Left lung (tissue), 10 donors: ENCODE results near the gene KIRREL3. TPM values are rescaled to one million over a fixed set of nuclear protein-coding genes. Genes with fewer than 3 reads are reported as not detected.

Experiments used
- ATAC-seq: fragments of 200-7000 bp; cut with Tn5 transposase; one replicate; pipeline ENCODE4 v1.9.1; 2020; ENCODE audit warnings: moderate library complexity
- DNase-seq, 4 donors: peaks; one replicate each; pipeline ENCODE4 v3.0.0-alpha.2; 2013 to 2020
- H3K27ac ChIP-seq, 2 donors: fragments of 200-600 bp; sonication (generic) in 1 of 2; one replicate each; pipeline versions ENCODE4 v1.5.0 to v1.8.0; 2020 to 2021
- H3K27me3 ChIP-seq, 2 donors: fragments of 200-600 bp; sonication (generic) in 1 of 2; one replicate each; pipeline versions ENCODE4 v1.5.0 to v1.8.0; 2020 to 2021
- H3K36me3 ChIP-seq, 2 donors: fragments of 200-600 bp; sonication (generic) in 1 of 2; one replicate each; pipeline versions ENCODE4 v1.5.0 to v1.8.0; 2020 to 2021
- H3K4me1 ChIP-seq, 2 donors: fragments of 200-600 bp; one replicate each; pipeline ENCODE4 v1.8.0; 2021
- H3K4me3 ChIP-seq, 2 donors: fragments of 200-600 bp; sonication (generic) in 1 of 2; one replicate each; pipeline versions ENCODE4 v1.5.0 to v1.8.0; 2020 to 2021; ENCODE audit warnings: mild to moderate bottlenecking in 1 of 2
- H3K9me3 ChIP-seq, 2 donors: fragments of 200-600 bp; sonication (generic) in 1 of 2; one replicate each; pipeline versions ENCODE4 v1.5.0 to v1.8.0; 2020 to 2021
- CTCF ChIP-seq, 2 donors: fragments of 200-600 bp; sonication (generic) in 1 of 2; IDR thresholded peaks; one replicate each; pipeline versions ENCODE4 v1.5.0 to v1.8.0; 2021; ENCODE audit warnings: antibody characterized with exemption in 2 of 2
- intact Hi-C, 2 donors: fragments of 100-400 bp; cut with DNase I; formaldehyde crosslinking; loops; one replicate each; pipeline versions ENCODE4 v1.11.2 to v1.14.2; 2022
- polyA plus RNA-seq, 6 donors: library from polyadenylated mRNA; unstranded; fragments of 120-200 nt; gene quantifications; one replicate each; pipeline ENCODE4 v1.2.1, GENCODE V29; 2013; ENCODE audit not compliant: insufficient read length in 6 of 6
- total RNA-seq, 2 donors: library from RNA; stranded (reverse); fragmentation: NEBNext Ultra II Directional; extraction: Animal tissue kit (Norgen Biotek cat#: 25700); gene quantifications; one replicate each; pipeline ENCODE4 v1.2.1, GENCODE V29; 2021
- donor health status: DM: no; HTN: yes; CAD: no.
- donor health status: DM: no; HTN: no; CAD: no.

The KIRREL3 gene
- total and polyA plus RNA-seq, 8 donors: 1.6 to 2.5 (median 2.0) TPM; not detected in 2

- H3K9me3 ChIP-seq: no peaks in the 10 kb centered on the region
- no peak for ATAC-seq
Measured at GRCh38 chr11:126800009-126800408, 200.6 kb downstream of the KIRREL3 start.

DNA sequence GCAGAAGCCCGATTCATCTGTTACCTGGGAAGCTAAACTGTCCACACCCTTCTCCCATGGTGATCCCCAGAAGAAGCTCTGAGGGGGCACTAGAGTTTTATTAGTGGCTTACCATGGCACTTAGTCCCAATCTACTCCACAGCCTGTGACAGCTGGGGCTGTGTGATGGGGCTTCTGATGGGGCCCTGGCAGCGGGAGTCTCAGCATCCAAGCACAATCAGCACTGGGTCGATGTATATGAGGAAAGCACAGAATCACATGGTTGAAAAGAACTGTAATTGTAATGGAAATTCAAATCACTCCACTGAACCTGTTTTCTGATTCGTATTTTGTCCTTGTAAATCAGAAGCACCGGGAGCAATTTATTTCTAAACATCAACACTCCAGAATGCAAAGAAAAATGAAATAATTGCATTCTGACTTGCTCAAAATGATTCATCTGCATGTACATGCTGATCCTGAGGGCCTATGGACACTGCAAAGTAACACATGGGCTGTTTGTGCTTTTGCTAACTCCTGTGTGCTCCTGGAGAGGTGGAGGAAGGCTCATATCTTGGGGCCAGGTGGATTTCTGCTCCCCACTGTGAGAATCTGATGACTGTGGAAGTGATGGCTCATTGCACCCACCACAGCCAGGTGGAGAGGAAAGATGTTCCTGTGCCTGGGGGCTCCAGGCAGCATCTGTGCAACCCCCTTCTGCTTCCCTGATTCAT is 203.0 kb downstream of the KIRREL3 start:
- ATAC-seq (no peak), DNase-seq (no peak)
- Histone ChIP-seq H3K9me3 (no peaks in the 10 kb centered on the region), H3K27ac (no peak overlapping the region), H3K36me3 (no peaks in the 10 kb centered on the region), H3K4me1 (no peaks in the 10 kb centered on the region), H3K4me3 (no peak overlapping the region), H3K27me3 (no peaks in the 10 kb centered on the region)
- intact Hi-C loops: no loop called here
- TF ChIP-seq CTCF (IDR thresholded peaks at IDR 0.05): no peak

More at GRCh38 chr11:126800009-126800408, 200.6 kb downstream of the KIRREL3 start:
- Histone ChIP-seq H3K27me3 (no peaks in the 10 kb centered on the region), H3K4me3 (no peak overlapping the region), H3K4me1 (no peaks in the 10 kb centered on the region), H3K27ac (no peak overlapping the region), H3K36me3 (no peaks in the 10 kb centered on the region)
- intact Hi-C loops: no loop called here
- no peak for DNase-seq
- TF ChIP-seq CTCF (IDR thresholded peaks at IDR 0.05): no peak

DNA sequence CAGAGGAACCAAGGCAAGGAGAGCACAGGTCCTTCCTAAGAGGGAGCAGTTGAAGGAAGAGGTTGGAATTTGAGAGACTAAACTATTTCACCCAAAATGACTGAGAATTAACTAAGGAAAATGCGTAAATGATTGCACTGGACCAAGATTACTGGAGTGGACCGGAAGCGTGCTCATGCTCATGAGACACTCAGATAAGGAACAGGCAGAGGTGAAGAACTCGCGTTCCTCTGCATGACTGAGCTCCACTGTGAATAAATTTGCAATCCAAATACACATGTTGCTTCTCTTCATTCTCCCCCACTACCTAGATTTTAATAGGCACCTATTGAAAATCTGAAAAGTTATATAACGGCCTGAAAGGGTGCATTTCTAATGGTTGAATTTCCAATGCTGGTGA is 207.0 kb downstream of the KIRREL3 start:
- Histone ChIP-seq H3K27me3 (no peaks in the 10 kb centered on the region), H3K36me3 (no peaks in the 10 kb centered on the region), H3K9me3 (no peaks in the 10 kb centered on the region), H3K27ac (no peak overlapping the region), H3K4me3 (no peak overlapping the region), H3K4me1 (no peaks in the 10 kb centered on the region)
- no peak for TF ChIP-seq CTCF (IDR thresholded peaks at IDR 0.05)
- DNase-seq (no peak), ATAC-seq (no peak)
- intact Hi-C loops: no loop called here

DNA sequence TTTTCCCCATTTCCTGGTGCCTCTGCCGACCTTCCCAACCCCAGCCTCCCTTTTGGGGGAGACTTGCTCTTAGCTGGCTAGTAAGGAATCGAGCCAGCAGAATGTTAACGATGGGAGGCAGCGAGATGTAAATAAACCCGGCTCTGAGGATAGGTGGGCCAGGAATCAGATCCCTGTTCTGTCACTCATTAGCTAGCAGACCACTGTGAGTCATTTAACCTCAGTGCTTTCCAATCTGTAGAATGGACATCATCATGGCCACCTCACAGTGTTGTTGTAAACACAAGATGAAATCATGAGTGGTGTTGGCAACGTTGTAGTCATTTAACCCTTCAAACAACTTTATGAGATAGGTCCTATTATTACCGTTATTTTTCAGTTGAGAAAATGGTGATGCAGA is 208.6 kb downstream of the KIRREL3 start:
- Histone ChIP-seq H3K4me3 (no peak overlapping the region), H3K36me3 (no peaks in the 10 kb centered on the region), H3K27me3 (no peaks in the 10 kb centered on the region), H3K4me1 (no peaks in the 10 kb centered on the region), H3K9me3 (no peaks in the 10 kb centered on the region), H3K27ac (no peak overlapping the region)
- DNase-seq: no peak
- intact Hi-C loops: no loop called here
- ATAC-seq: no peak
- no peak for TF ChIP-seq CTCF (IDR thresholded peaks at IDR 0.05)

DNA sequence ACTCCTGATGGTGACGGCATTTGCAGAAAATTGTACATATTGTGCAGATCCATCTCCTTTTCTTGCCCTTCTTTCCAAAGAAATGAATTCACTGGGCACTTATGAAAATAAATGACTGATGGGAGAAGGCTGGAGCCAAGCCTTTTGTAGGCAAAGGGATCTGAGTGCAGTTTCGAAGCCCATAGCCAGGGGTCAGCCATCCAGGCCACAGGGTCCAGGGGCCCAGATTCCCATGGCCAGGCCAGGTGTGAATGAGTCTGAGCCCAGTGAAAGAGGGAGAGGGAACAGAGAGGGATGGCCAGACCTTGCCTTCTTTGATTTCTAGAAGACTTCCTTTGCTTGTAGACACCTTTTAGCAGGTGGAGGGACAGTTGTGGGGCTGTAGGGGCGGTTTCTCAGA is 209.1 kb downstream of the KIRREL3 start:
- Histone ChIP-seq H3K9me3 (no peaks in the 10 kb centered on the region), H3K36me3 (no peaks in the 10 kb centered on the region), H3K27ac (no peak overlapping the region), H3K4me3 (no peak overlapping the region), H3K4me1 (no peaks in the 10 kb centered on the region), H3K27me3 (no peaks in the 10 kb centered on the region)
- DNase-seq (no peak), ATAC-seq (no peak)
- intact Hi-C loops: no loop called here
- no peak for TF ChIP-seq CTCF (IDR thresholded peaks at IDR 0.05)
